Heart left ventricle (tissue), 16 donors: ENCODE results near the gene EXTL1. TPM values are rescaled to one million over a fixed set of nuclear protein-coding genes. Genes with fewer than 3 reads are reported as not detected.

Experiments used
- ATAC-seq, 4 donors: fragments of 200-7000 bp; cut with Tn5 transposase; one replicate each; pipeline ENCODE4 v1.9.1; 2020 to 2022; ENCODE audit warnings: moderate library complexity in 4 of 4, mild to moderate bottlenecking in 3 of 4, moderate number of reproducible peaks in 1 of 4
- DNase-seq, 5 donors: peaks; one replicate each; pipeline ENCODE4 v3.0.0-alpha.2; 2020
- H3K27ac ChIP-seq, 12 donors: fragments of 200-600 bp; sonication (generic) in 4 of 12; one replicate each; pipeline versions ENCODE4 v1.5.0 to v1.8.0; 2016 to 2022; ENCODE audit warnings: mild to moderate bottlenecking in 2 of 12
- H3K27me3 ChIP-seq, 9 donors: fragments of 200-600 bp; sonication (generic) in 2 of 9; one replicate each; pipeline versions ENCODE4 v1.5.1 to v1.8.0; 2016 to 2022; ENCODE audit warnings: mild to moderate bottlenecking in 3 of 9
- H3K36me3 ChIP-seq, 9 donors: fragments of 200-600 bp; sonication (generic) in 2 of 9; one replicate each; pipeline versions ENCODE4 v1.5.0 to v1.8.0; 2018 to 2022; ENCODE audit warnings: mild to moderate bottlenecking in 2 of 9
- H3K4me1 ChIP-seq, 12 donors: fragments of 200-600 bp; sonication (generic) in 4 of 12; one replicate each; pipeline versions ENCODE4 v1.5.0 to v1.8.0; 2016 to 2022; ENCODE audit warnings: mild to moderate bottlenecking in 3 of 12
- H3K4me3 ChIP-seq, 12 donors: fragments of 200-600 bp; sonication (generic) in 4 of 12; one replicate each; pipeline versions ENCODE4 v1.5.0 to v1.8.0; 2017 to 2022; ENCODE audit warnings: mild to moderate bottlenecking in 9 of 12, moderate library complexity in 4 of 12
- H3K9me3 ChIP-seq, 12 donors: fragments of 200-600 bp; sonication (generic) in 4 of 12; one replicate each; pipeline versions ENCODE4 v1.5.0 to v1.8.0; 2016 to 2022; ENCODE audit warnings: mild to moderate bottlenecking in 1 of 12
- POLR2A ChIP-seq, 2 donors: fragments of 450-650 bp; IDR thresholded peaks; one replicate each; pipeline ENCODE4 v1.6.1; 2017; ENCODE audit warnings: antibody characterized with exemption in 2 of 2, mild to moderate bottlenecking in 2 of 2, moderate library complexity in 2 of 2
- WGBS, 4 donors: extraction: QIAGEN DNeasy Blood & Tissue Kit in 2 of 4; methylation state at CpG; one replicate each; pipeline versions ENCODE4 v1.1.5 to v1.1.7; 2013 to 2018; 5-methylcytosine and 5-hydroxymethylcytosine counted together
- intact Hi-C, 10 donors: fragments of 100-400 bp; cut with DNase I; formaldehyde crosslinking; loops; one replicate each; pipeline versions ENCODE4 v1.11.1 to v1.14.2; 2022
- polyA plus RNA-seq, 2 donors: library from polyadenylated mRNA; stranded (reverse); fragments of 200-250 nt; gene quantifications; one replicate each; pipeline ENCODE4 v1.2.3, GENCODE V29; 2013
- total RNA-seq, 9 donors: library from RNA; depleted of rRNA in 2 of 9; stranded (reverse); fragments of >200 nt in 2 of 9; fragmentation: NEBNext Ultra II Directional in 3 of 9; extraction: Animal tissue kit (Norgen Biotek cat#: 25700) in 3 of 9; gene quantifications; one replicate each; pipeline versions ENCODE4 v1.1.0 to v1.2.4, GENCODE V29; 2016 to 2023
- TF ChIP-seq, protein P1 (sequence below), 12 donors: fragments of 200-600 bp; sonication (generic) in 4 of 12; IDR thresholded peaks; one replicate each; pipeline versions ENCODE4 v1.5.0 to v1.8.0; 2018 to 2022; ENCODE audit warnings: antibody characterized with exemption in 12 of 12, mild to moderate bottlenecking in 5 of 12
- donor health status: ischemic (EF 13 %, LVEDD 7.1; RV severe dilation, severe dysfunction).
- donor health status: healthy with polysubstance abuse.
- donor health status: DM: no; HTN: yes; CAD: no.
- donor health status: DM: no; HTN: no; CAD: no.
- donor health status: ischemic (EF 25% LVEDD 6.9; RV normal size, moderate dysfunction).
- donor health status: ischemic (EF 25% LVEDD 5.7; RV mildly dilated, moderate dysfunction).
- donor health status: healthy.
- donor health status: DM: yes; HTN: yes; CAD: no.
- donor health status: ischemic (EF 35%, LVEDD 5.7; RV mildly dilated, moderate dysfunction).
- donor health status: nonischemic (EF 11% LVEDD 7.7; RV severe dilation, severe dysfunction).
- donor health status: DM: yes; HTN: yes; CAD: no.
- donor health status: PGD.
- donor health status: ischemic (EF 29% LVEDD 5.4; RV normal size, mild dysfunction).
- donor health status: nonischemic (EF 23%, LVEDD 6.1; RV moderate dilation, normal function).

The EXTL1 gene
- total and polyA plus RNA-seq, 11 donors, result 1.2 to 17.5 (median 4.1) TPM

DNA sequence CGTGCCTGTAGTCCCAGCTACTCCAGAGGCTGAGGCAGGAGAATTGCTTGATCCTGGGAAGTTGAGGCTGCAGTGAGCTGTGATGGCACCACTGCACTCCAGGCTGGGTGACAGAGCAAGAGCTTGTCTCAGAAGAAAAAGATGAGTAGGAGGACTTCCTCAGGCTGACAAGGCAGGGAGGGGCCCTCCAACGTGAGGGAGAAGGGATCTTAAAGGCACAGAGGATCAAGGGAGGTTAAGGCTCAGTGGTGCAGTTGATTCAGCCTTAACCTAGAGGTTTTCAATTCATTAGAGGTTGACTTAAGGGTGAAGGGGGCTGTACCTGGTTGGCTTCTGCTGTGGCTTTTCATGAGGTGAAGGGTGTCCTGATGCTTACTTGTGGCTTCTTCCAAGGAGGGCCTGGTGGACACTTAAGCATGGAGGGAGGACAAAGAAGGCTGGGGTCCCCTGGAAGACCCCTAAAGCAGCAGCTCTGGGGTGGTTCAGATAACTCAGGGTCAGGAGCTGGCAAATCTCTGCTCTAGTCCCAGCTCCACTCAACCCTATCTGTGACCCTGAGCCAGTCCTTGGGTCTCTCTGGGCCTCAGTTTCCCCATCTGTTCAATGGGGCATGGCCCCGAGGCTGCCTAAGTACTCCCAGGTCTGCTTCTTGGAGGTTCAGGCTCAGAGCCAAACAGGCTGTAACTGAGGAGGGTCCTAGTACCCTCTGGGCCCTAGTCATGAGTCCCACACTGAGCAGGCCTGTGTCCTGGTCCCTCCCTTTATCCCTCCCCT lies 6.3 kb downstream of the EXTL1 start:
- 13 to 42% (median 31%) methylated on average over 2 to 3 of the region's 3 CpGs for WGBS, 4 donors
- intact Hi-C loops, result no loop called here
- ATAC-seq, result no peak

DNA sequence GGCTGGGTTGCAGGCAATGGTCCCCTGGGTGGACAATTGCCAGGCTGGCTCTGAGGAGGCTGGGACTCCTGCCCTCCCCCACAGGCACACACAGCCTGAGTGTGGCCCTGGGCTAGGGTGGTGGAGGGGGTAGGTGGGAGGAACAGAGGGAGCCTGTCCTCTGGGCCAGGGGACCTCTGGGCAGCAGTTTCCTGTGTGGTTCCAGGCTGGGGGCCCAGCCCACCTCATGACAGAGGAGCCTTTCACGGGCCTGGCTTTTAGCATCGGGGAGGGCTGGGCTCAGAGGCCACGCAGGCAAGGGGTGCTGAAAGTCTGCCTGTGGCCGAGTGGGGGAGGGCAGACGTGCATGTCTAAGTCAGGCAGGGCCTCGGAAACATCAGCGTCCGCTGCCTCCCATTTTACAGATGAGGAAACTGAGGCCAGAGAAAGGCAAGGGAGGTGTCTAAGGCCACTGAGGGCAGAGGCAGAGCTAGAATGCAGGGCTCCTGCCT lies 7.0 kb downstream of the EXTL1 start:
- Histone ChIP-seq H3K4me3 (no peak overlapping the region), H3K36me3 (no peaks in the 10 kb centered on the region), H3K9me3 (no peaks in the 10 kb centered on the region), H3K4me1 (peaks cover 0 to 15% (median 3%) of the 10 kb centered on the region in 12 donors), H3K27me3 (no peaks in the 10 kb centered on the region), H3K27ac (no peak overlapping the region)
- WGBS, 4 donors, result 72 to 81% (median 76%) methylated on average over 8 of the region's 8 CpGs
- TF ChIP-seq POLR2A (IDR thresholded peaks at IDR 0.05), result no peak
- TF ChIP-seq, protein P1, sequence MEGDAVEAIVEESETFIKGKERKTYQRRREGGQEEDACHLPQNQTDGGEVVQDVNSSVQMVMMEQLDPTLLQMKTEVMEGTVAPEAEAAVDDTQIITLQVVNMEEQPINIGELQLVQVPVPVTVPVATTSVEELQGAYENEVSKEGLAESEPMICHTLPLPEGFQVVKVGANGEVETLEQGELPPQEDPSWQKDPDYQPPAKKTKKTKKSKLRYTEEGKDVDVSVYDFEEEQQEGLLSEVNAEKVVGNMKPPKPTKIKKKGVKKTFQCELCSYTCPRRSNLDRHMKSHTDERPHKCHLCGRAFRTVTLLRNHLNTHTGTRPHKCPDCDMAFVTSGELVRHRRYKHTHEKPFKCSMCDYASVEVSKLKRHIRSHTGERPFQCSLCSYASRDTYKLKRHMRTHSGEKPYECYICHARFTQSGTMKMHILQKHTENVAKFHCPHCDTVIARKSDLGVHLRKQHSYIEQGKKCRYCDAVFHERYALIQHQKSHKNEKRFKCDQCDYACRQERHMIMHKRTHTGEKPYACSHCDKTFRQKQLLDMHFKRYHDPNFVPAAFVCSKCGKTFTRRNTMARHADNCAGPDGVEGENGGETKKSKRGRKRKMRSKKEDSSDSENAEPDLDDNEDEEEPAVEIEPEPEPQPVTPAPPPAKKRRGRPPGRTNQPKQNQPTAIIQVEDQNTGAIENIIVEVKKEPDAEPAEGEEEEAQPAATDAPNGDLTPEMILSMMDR (IDR thresholded peaks at IDR 0.05), result no peak
- ATAC-seq (no peak), DNase-seq (no peak)
- intact Hi-C loops, result no loop called here

More for the DNA sequence above, 6.3 kb downstream of the EXTL1 start:
- H3K9me3 ChIP-seq, result no peaks in the 10 kb centered on the region
- peaks cover 0 to 20% (median 3%) of the 10 kb centered on the region in 12 donors for H3K4me1 ChIP-seq
- H3K4me3 ChIP-seq, result no peak overlapping the region
- DNase-seq, result no peak
- no peaks in the 10 kb centered on the region for H3K27me3 ChIP-seq
- H3K36me3 ChIP-seq, result no peaks in the 10 kb centered on the region
- no peak overlapping the region for H3K27ac ChIP-seq
- TF ChIP-seq, protein P1 (IDR thresholded peaks at IDR 0.05), result no peak
- no peak for TF ChIP-seq POLR2A (IDR thresholded peaks at IDR 0.05)

DNA sequence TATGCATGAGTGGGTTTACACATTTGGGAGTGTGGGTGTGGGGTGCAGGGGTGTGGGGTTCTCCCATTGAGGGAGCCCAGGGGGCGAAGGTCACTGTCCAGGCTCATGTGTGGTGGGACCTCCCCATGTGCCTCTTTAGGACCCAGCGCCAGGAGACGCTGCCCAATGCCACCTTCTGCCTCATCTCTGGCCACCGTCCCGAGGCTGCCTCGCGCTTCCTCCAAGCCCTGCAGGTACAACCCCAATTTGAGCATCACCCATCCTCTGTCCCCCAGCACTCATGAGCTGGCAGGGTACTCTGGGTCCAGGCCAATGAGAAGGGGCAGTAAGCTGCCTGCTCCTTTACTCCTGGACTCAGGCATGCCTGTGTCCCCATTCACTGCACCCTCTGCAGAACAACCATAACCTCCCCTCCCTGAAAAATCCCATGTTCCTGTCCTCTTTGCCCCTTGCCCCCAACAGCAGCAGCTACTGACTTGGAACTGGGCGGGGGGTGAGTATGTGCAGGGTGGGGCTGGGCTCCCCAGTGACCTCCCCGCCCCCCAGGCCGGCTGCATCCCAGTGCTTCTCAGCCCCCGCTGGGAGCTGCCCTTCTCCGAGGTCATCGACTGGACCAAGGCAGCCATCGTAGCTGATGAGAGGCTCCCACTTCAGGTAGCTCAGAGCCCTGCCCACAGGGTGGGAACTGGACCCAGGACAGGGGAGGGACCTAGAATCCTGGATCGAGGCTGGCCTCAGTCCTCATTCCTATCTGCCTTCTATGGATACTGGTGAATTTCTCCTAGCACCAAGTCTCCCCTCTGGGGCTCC lies 7.7 kb downstream of the EXTL1 start:
- DNase-seq (no peak), ATAC-seq (no peak)
- intact Hi-C loops, result no loop called here

More for the DNA sequence above, 7.7 kb downstream of the EXTL1 start:
- Histone ChIP-seq H3K4me1 (peaks cover 0 to 8% (median 0%) of the 10 kb centered on the region in 12 donors), H3K4me3 (no peak overlapping the region), H3K27ac (no peak overlapping the region), H3K9me3 (no peaks in the 10 kb centered on the region), H3K36me3 (no peaks in the 10 kb centered on the region), H3K27me3 (no peaks in the 10 kb centered on the region)
- TF ChIP-seq, protein P1 (IDR thresholded peaks at IDR 0.05), result no peak
- no peak for TF ChIP-seq POLR2A (IDR thresholded peaks at IDR 0.05)
- 72 to 85% (median 75%) methylated on average over 10 to 15 of the region's 15 CpGs for WGBS, 4 donors
